GM12873 (cell line): ENCODE results near the gene EBLN1.

ENCODE experiments used
- CTCF ChIP-seq: IDR thresholded peaks from 2 replicates; pipeline ENCODE4 v1.5.1; 2012; ENCODE audit warnings: low read depth, mild to moderate bottlenecking, moderate library complexity, low read length, control low read depth; ENCODE audit not compliant: insufficient read depth; ENCODE audit errors: missing control alignments

Gene EBLN1

DNA sequence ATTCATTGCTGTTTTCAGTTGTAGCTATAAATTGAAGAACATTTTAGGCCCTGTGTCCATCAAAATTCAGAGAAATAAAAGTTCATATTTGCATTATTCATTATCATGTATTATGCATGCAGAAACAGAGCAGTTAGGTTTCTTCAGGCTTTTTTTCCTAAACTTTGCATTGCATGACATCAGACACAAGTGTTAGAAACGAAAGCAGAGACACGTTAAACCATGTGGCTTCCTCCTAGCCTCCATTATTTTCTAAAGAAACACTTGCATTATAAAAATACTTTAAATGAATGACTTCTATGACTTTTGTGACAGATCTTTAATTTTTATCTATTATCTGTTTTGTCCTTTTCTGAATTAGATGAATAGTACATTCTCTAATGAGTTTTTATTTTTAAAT, 8.8 kb upstream of the EBLN1 start:
- TF ChIP-seq CTCF, result no peak

GRCh38 chr10:22222236-22223190, 4.7 kb upstream of the EBLN1 start:
- no peak for TF ChIP-seq CTCF

- no peak for TF ChIP-seq CTCF
These were observed 1.5 kb upstream of the EBLN1 start for GRCh38 chr10:22219308-22219707.

DNA sequence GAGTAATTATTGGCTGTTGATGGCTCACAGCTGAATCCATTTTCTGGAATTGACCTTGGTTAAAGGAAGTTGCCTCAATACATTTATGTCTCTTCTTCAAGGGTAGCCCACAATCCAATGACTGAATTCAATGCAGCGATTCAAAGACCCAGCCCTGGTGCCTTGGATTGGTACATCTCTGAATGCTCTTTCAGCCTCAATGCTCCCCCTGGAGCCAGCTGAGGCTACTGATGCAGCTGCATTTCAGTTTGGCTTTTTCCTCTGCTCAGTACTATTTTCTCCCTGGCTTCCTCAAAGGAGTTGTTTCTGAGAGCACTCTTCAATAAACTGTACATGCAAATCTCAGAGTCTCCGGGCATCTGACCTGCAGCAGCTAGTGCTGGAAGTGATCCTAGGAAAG, 633 bp upstream of the EBLN1 start:
- TF ChIP-seq CTCF, result peak; percentile 22

DNA sequence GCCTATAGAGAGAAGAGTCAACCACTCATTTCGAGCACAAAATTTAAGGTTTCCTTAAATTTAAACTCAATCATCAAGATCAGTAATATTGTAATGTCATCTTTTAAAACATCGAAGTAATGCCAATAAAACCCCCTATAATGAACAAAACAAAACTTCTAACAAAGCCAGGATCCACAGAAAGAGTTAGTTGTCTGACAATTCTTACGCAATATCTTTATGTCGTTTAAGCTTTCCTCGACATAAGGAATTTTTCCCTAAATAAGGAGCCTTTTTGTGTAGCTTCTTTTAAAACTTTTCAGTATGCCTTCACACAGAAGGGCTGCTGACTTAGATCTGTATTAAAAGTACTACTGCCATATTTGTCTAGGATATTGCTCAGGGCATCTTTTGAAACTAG, 7.5 kb downstream of the EBLN1 start:
- no peak for TF ChIP-seq CTCF

- TF ChIP-seq CTCF, result no peak
These were observed 23.9 kb downstream of the EBLN1 start for GRCh38 chr10:22193945-22194344.

- no peak for TF ChIP-seq CTCF
These were observed 32.2 kb downstream of the EBLN1 start for GRCh38 chr10:22185586-22185985.
